ENCODE measurements around the gene TRIOBP.
"Not testable (repeated sequence)": the region's sequence is repeated elsewhere in the genome, so short reads cannot be mapped to it uniquely, and the experiment has no call there.

Gene TRIOBP

GRCh38 chr22:37696260-37696656 lies 590 bp upstream of the TRIOBP start:
- DNase-seq, result not testable (repeated sequence)

- DNase-seq, result no peak
Observed at GRCh38 chr22:37697538-37697835, 639 bp downstream of the TRIOBP start.

GRCh38 chr22:37701141-37701786 lies 4.4 kb downstream of the TRIOBP start:
- DNase-seq, result no peak

- DNase-seq, result no peak
Observed at GRCh38 chr22:37703906-37704305, 7.1 kb downstream of the TRIOBP start.

GRCh38 chr22:37704645-37705044 lies 7.8 kb downstream of the TRIOBP start:
- DNase-seq, result no peak

GRCh38 chr22:37705205-37705604 lies 8.4 kb downstream of the TRIOBP start:
- DNase-seq, result no peak

GRCh38 chr22:37708580-37709444 lies 12.0 kb downstream of the TRIOBP start:
- DNase-seq, result no peak

GRCh38 chr22:37709445-37709765 lies 12.6 kb downstream of the TRIOBP start:
- no peak for DNase-seq

- no peak for DNase-seq
Observed at GRCh38 chr22:37710675-37711074, 13.8 kb downstream of the TRIOBP start.

- DNase-seq, result no peak
Observed at GRCh38 chr22:37711490-37711889, 14.6 kb downstream of the TRIOBP start.

- DNase-seq, result no peak
Observed at GRCh38 chr22:37713761-37714160, 16.9 kb downstream of the TRIOBP start.

- DNase-seq, result no peak
Observed at GRCh38 chr22:37714634-37715033, 17.8 kb downstream of the TRIOBP start.

GRCh38 chr22:37715760-37716159 lies 18.9 kb downstream of the TRIOBP start:
- no peak for DNase-seq

- DNase-seq, result no peak
Observed at GRCh38 chr22:37716708-37717107, 19.9 kb downstream of the TRIOBP start.

GRCh38 chr22:37717235-37717634 lies 20.4 kb downstream of the TRIOBP start:
- DNase-seq, result not testable (repeated sequence)

- DNase-seq, result not testable (repeated sequence)
Observed at GRCh38 chr22:37717746-37718305, 21.0 kb downstream of the TRIOBP start.

- no peak for DNase-seq
Observed at GRCh38 chr22:37725551-37726240, 28.8 kb downstream of the TRIOBP start.

- no peak for DNase-seq
Observed at GRCh38 chr22:37726241-37726887, 29.5 kb downstream of the TRIOBP start.

GRCh38 chr22:37728620-37729019 lies 31.8 kb downstream of the TRIOBP start:
- DNase-seq, result no peak

GRCh38 chr22:37731804-37732471 lies 35.1 kb downstream of the TRIOBP start:
- DNase-seq, result no peak

GRCh38 chr22:37732699-37733607 lies 36.1 kb downstream of the TRIOBP start:
- DNase-seq, result no peak

All from NCI-H524 treated with DMSO at 0.1 percent for 48 hours (cell line).